HepG2 (cell line): ENCODE measurements around the gene ZFAND2B. TPM values are rescaled to one million over a fixed set of nuclear protein-coding genes. Genes with fewer than 3 reads are reported as not detected.

Source experiments
- ARID3A ChIP-seq: IDR thresholded peaks from 2 replicates; pipeline ENCODE4 v1.6.1; 2012; ENCODE audit warnings: low read depth, low read length, improper control_type of control experiment
- FOXK1 ChIP-seq: sonication (generic); formaldehyde crosslinking; IDR thresholded peaks from 2 replicates; pipeline ENCODE4 v1.4.0; 2020; ENCODE audit warnings: low read depth, missing genetic modification reagents, borderline replicate concordance
- JDP2 ChIP-seq: sonication (generic); formaldehyde crosslinking; IDR thresholded peaks from 2 replicates; pipeline ENCODE4 v1.8.1; 2022; ENCODE audit warnings: missing genetic modification reagents, borderline replicate concordance
- KLF11 ChIP-seq: IDR thresholded peaks from 2 replicates; pipeline ENCODE4 v1.6.1; 2016; ENCODE audit warnings: missing compliant biosample characterization
- KMT2B ChIP-seq: IDR thresholded peaks from 2 replicates; pipeline ENCODE4 v1.6.1; 2016; ENCODE audit warnings: missing genetic modification reagents, missing compliant biosample characterization
- MYPOP ChIP-seq: sonication (generic); formaldehyde crosslinking; IDR thresholded peaks from 2 replicates; pipeline ENCODE4 v1.8.1; 2023; ENCODE audit warnings: mild to moderate bottlenecking, moderate library complexity, missing genetic modification reagents
- NFKB2 ChIP-seq: sonication (generic); formaldehyde crosslinking; IDR thresholded peaks from 2 replicates; pipeline ENCODE4 v1.4.0; 2020; ENCODE audit warnings: missing genetic modification reagents, borderline replicate concordance
- RERE ChIP-seq: IDR thresholded peaks from 2 replicates; pipeline ENCODE4 v1.6.1; 2016; ENCODE audit warnings: low read depth, missing genetic modification reagents, missing compliant biosample characterization
- SRSF1 ChIP-seq: fragments of 200-400 bp; formaldehyde crosslinking; optimal IDR thresholded peaks from 2 replicates; pipeline ENCODE3; 2017; ENCODE audit warnings: mild to moderate bottlenecking, low read depth, low read length, moderate library complexity
- STAT6 ChIP-seq: sonication (generic); formaldehyde crosslinking; IDR thresholded peaks from 2 replicates; pipeline ENCODE4 v1.4.0; 2020; ENCODE audit warnings: missing genetic modification reagents, mild to moderate bottlenecking, borderline replicate concordance
- SYNCRIP ChIP-seq: fragments of 200-400 bp; formaldehyde crosslinking; IDR thresholded peaks from 2 replicates; pipeline ENCODE4 v1.6.1; 2018; ENCODE audit warnings: mild to moderate bottlenecking, low read depth, low read length; ENCODE audit not compliant: insufficient read depth
- TAF15 ChIP-seq: fragments of 200-400 bp; formaldehyde crosslinking; IDR thresholded peaks from one replicate; pipeline ENCODE4 v1.6.1; 2018; ENCODE audit warnings: mild to moderate bottlenecking, low read depth, low read length; ENCODE audit not compliant: poor library complexity, severe bottlenecking
- XBP1 ChIP-seq: sonication (generic); formaldehyde crosslinking; IDR thresholded peaks from 2 replicates; pipeline ENCODE4 v1.5.0; 2020; ENCODE audit warnings: missing genetic modification reagents
- ZEB1 ChIP-seq: IDR thresholded peaks from 2 replicates; pipeline ENCODE4 v1.6.1; 2012; ENCODE audit warnings: mild to moderate bottlenecking, low read depth, inconsistent platforms; ENCODE audit not compliant: insufficient replicate concordance
- ZFYVE20 ChIP-seq: sonication (generic); formaldehyde crosslinking; IDR thresholded peaks from 2 replicates; pipeline ENCODE4 v1.8.0; 2023; ENCODE audit warnings: low read depth, mild to moderate bottlenecking, moderate library complexity, missing genetic modification reagents, borderline replicate concordance
- ZNF260 ChIP-seq: sonication (generic); formaldehyde crosslinking; IDR thresholded peaks from 2 replicates; pipeline ENCODE4 v1.4.0; 2020; ENCODE audit warnings: missing genetic modification reagents, low read depth, mild to moderate bottlenecking, borderline replicate concordance
- ZNF264 ChIP-seq: sonication (generic); formaldehyde crosslinking; IDR thresholded peaks from 2 replicates; pipeline ENCODE4 v1.4.0; 2020; ENCODE audit warnings: missing genetic modification reagents
- ZNF3 ChIP-seq: IDR thresholded peaks from 2 replicates; pipeline ENCODE4 v1.7.0; 2017; ENCODE audit warnings: inconsistent platforms
- polyA plus RNA-seq, 8 experiments: library from polyadenylated mRNA; depleted of rRNA in 3 of 8; stranded (reverse) in 7 of 8; unstranded in 1 of 8; fragments of >200 nt; fragmentation: Illumina TruSeq in 4 of 8; extraction: Trizol in 4 of 8; gene quantifications; 2 replicates each; pipeline versions ENCODE4 v1.2.1 to v1.2.3, GENCODE V29; 2011 to 2016; ENCODE audit warnings: low read depth in 4 of 8, missing spikeins in 1 of 8, mixed read lengths in 1 of 8; ENCODE audit not compliant: insufficient read depth in 1 of 8
- total RNA-seq, 5 experiments: library from RNA; depleted of rRNA; stranded (reverse); fragments of >200 nt; fragmentation: Illumina TruSeq; extraction: Trizol; gene quantifications; 2 replicates each; pipeline ENCODE4 v1.2.3, GENCODE V29; 2016; ENCODE audit warnings: low read depth in 1 of 5

ZFAND2B gene
- total and polyA plus RNA-seq, 2 of the 13 experiments (the other 11 are each of a cell fraction or from before 2014, with no cell fraction given) = 53.3 to 115 TPM

GRCh38 chr2:219245148-219245898 is 38.7 kb downstream of the ZFAND2B start, which contains the start of the genes GLB1L and STK16 (continued):
- TF ChIP-seq STAT6 (no peak), XBP1 (CRISPR knock-in tag) (peak; percentile 83), KLF11 (peak; percentile 88; the same call in 1 of the 2 replicates), FOXK1 (CRISPR knock-in tag) (peak; percentile 96), ARID3A (no peak), ZEB1 (peak; percentile 71), JDP2 (CRISPR knock-in tag) (no peak; the same call in 1 of the 2 replicates), RERE (peak; percentile 57; the same call in 1 of the 2 replicates), SRSF1 (no peak), MYPOP (no peak), NFKB2 (CRISPR knock-in tag) (peak; percentile 92; the same call in 1 of the 2 replicates), ZNF3 (CRISPR knock-in tag) (0 out of 2 replicates have a peak, but pooled peaks have one; percentile 19), ZNF264 (peak; percentile 89), ZFYVE20 (CRISPR knock-in tag) (no peak), TAF15 (peak; percentile 79), KMT2B (CRISPR knock-in tag) (peak; percentile 94; the same call in 1 of the 2 replicates), SYNCRIP (no peak), ZNF260 (CRISPR knock-in tag) (no peak)
